Measurements from ENCODE around the gene ZP3. TPM values are rescaled to one million over a fixed set of nuclear protein-coding genes. Genes with fewer than 3 reads are reported as not detected.
"Not testable (repeated sequence)": the region's sequence is repeated elsewhere in the genome, so short reads cannot be mapped to it uniquely, and the experiment has no call there.

Gene ZP3
- total RNA-seq, 2 experiments from 2014 or later: 0.48 to 2.0 TPM

GRCh38 chr7:76409537-76409936 lies 15.2 kb upstream of the ZP3 start, which contains the start of gene SSC4D:
SSC4D (minus strand) TSS chr7:76409697; CDS start chr7:76404439, 5,258 bp downstream.
- H3K4me3 ChIP-seq (ENCODE audit: low read depth, low read length, poor library complexity, severe bottlenecking): no peak within 1 kb of the TSS
- intact Hi-C loops (cut with micrococcal nuclease; ENCODE audit: unreplicated experiment): no loop called here
- no peak within 1 kb of the TSS for H2AFZ ChIP-seq (ENCODE audit: low read length)
- TF ChIP-seq EZH2phosphoT487 (IDR thresholded peaks at IDR 0.05; ENCODE audit: borderline replicate concordance, low read depth, low read length): no peak
- no peak for TF ChIP-seq CTCF (conservative IDR thresholded peaks at IDR 0.05; ENCODE audit: low read length)
- H3K9me2 ChIP-seq (ENCODE audit: insufficient read depth, low read length): no peaks in the 10 kb centered on the region
- H3K27ac ChIP-seq (ENCODE audit: low read depth, low read length, poor library complexity, severe bottlenecking): no peak within 1 kb of the TSS
- CTCF ChIA-PET (ENCODE audit: unreplicated experiment): no interaction called here
- no peaks in the 10 kb centered on the region for H3K79me2 ChIP-seq (ENCODE audit: insufficient read depth, low read depth, low read length)
- POLR2A ChIA-PET: no interaction called here
- no peaks in the 10 kb centered on the region for H3K4me1 ChIP-seq (ENCODE audit: insufficient read depth, low read length, poor library complexity, severe bottlenecking)
- no peaks in the 10 kb centered on the region for H3K36me3 ChIP-seq (ENCODE audit: insufficient read depth, low read length)
- H4K20me1 ChIP-seq (ENCODE audit: insufficient read depth, low read length): no peaks in the 10 kb centered on the region
- no peaks in the 10 kb centered on the region for H3K9me3 ChIP-seq (ENCODE audit: low read length)
- no peak within 1 kb of the TSS for H3K4me2 ChIP-seq (ENCODE audit: low read length)
- no TSS peak for BruUV-seq (replicated peaks)
- DNase-seq (ENCODE audit: low spot score): no peak

- Histone ChIP-seq H3K4me3 (ENCODE audit: low read depth, low read length, poor library complexity, severe bottlenecking) (no peak overlapping the region), H4K20me1 (ENCODE audit: insufficient read depth, low read length) (no peaks in the 10 kb centered on the region), H3K27ac (ENCODE audit: low read depth, low read length, poor library complexity, severe bottlenecking) (no peak overlapping the region), H3K4me2 (ENCODE audit: low read length) (no peak overlapping the region), H3K36me3 (ENCODE audit: insufficient read depth, low read length) (no peaks in the 10 kb centered on the region), H2AFZ (ENCODE audit: low read length) (no peak overlapping the region), H3K9me3 (ENCODE audit: low read length) (no peaks in the 10 kb centered on the region), H3K9me2 (ENCODE audit: insufficient read depth, low read length) (no peaks in the 10 kb centered on the region), H3K4me1 (ENCODE audit: insufficient read depth, low read length, poor library complexity, severe bottlenecking) (no peaks in the 10 kb centered on the region), H3K79me2 (ENCODE audit: insufficient read depth, low read depth, low read length) (no peaks in the 10 kb centered on the region)
- ChIA-PET POLR2A (interaction anchor here (0.6 to 1.0 kb wide), 3 partner anchors 12 to 1117 kb away, joined by 3 to 5 read pairs (median 4); no protein-coding TSS in a partner anchor), CTCF (ENCODE audit: unreplicated experiment) (no interaction called here)
- DNase-seq (ENCODE audit: low spot score): no peak
- no TSS peak for BruUV-seq (replicated peaks)
- TF ChIP-seq CTCF (conservative IDR thresholded peaks at IDR 0.05; ENCODE audit: low read length) (no peak), EZH2phosphoT487 (IDR thresholded peaks at IDR 0.05; ENCODE audit: borderline replicate concordance, low read depth, low read length) (no peak)
- intact Hi-C loops (cut with micrococcal nuclease; ENCODE audit: unreplicated experiment): no loop called here
These were observed 13.1 kb upstream of the ZP3 start for GRCh38 chr7:76411626-76412025.

GRCh38 chr7:76412249-76412648 lies 12.5 kb upstream of the ZP3 start:
- Histone ChIP-seq H3K36me3 (ENCODE audit: insufficient read depth, low read length) (no peaks in the 10 kb centered on the region), H3K9me2 (ENCODE audit: insufficient read depth, low read length) (no peaks in the 10 kb centered on the region), H3K4me1 (ENCODE audit: insufficient read depth, low read length, poor library complexity, severe bottlenecking) (no peaks in the 10 kb centered on the region), H2AFZ (ENCODE audit: low read length) (no peak overlapping the region), H3K79me2 (ENCODE audit: insufficient read depth, low read depth, low read length) (no peaks in the 10 kb centered on the region), H3K9me3 (ENCODE audit: low read length) (no peaks in the 10 kb centered on the region), H3K4me2 (ENCODE audit: low read length) (no peak overlapping the region), H3K27ac (ENCODE audit: low read depth, low read length, poor library complexity, severe bottlenecking) (no peak overlapping the region), H4K20me1 (ENCODE audit: insufficient read depth, low read length) (no peaks in the 10 kb centered on the region), H3K4me3 (ENCODE audit: low read depth, low read length, poor library complexity, severe bottlenecking) (no peak overlapping the region)
- CTCF ChIA-PET (ENCODE audit: unreplicated experiment): no interaction called here
- POLR2A ChIA-PET: interaction anchor here (0.6 to 1.0 kb wide), 4 partner anchors 8 to 1116 kb away, joined by 3 to 5 read pairs (median 4); no protein-coding TSS in a partner anchor
- DNase-seq (ENCODE audit: low spot score): no peak
- intact Hi-C loops (cut with micrococcal nuclease; ENCODE audit: unreplicated experiment): no loop called here
- no peak for TF ChIP-seq CTCF (conservative IDR thresholded peaks at IDR 0.05; ENCODE audit: low read length)
- no peak for TF ChIP-seq EZH2phosphoT487 (IDR thresholded peaks at IDR 0.05; ENCODE audit: borderline replicate concordance, low read depth, low read length)
- BruUV-seq (replicated peaks): no TSS peak

GRCh38 chr7:76417654-76418310 lies 7.0 kb upstream of the ZP3 start:
- CTCF ChIA-PET (ENCODE audit: unreplicated experiment); H2AFZ ChIP-seq (ENCODE audit: low read length); H4K20me1 ChIP-seq (ENCODE audit: insufficient read depth, low read length); H3K9me3 ChIP-seq (ENCODE audit: low read length); H3K79me2 ChIP-seq (ENCODE audit: insufficient read depth, low read depth, low read length); BruUV-seq (replicated peaks); H3K4me1 ChIP-seq (ENCODE audit: insufficient read depth, low read length, poor library complexity, severe bottlenecking); intact Hi-C loops (cut with micrococcal nuclease; ENCODE audit: unreplicated experiment); H3K4me3 ChIP-seq (ENCODE audit: low read depth, low read length, poor library complexity, severe bottlenecking); H3K9me2 ChIP-seq (ENCODE audit: insufficient read depth, low read length); H3K36me3 ChIP-seq (ENCODE audit: insufficient read depth, low read length); H3K4me2 ChIP-seq (ENCODE audit: low read length); DNase-seq (ENCODE audit: low spot score); POLR2A ChIA-PET; H3K27ac ChIP-seq (ENCODE audit: low read depth, low read length, poor library complexity, severe bottlenecking): not testable (repeated sequence)

All from OCI-LY7 (cell line).